Activated CD4-positive, CD25-positive, alpha-beta regulatory T cell treated with anti-CD3 and anti-CD28 coated beads, Interleukin-2, amount 50 U/mL, for 24 hours (primary cell): ENCODE measurements around the gene PRPSAP2.
A peak's percentile ranks its signal among the peaks of the same experiment; 100 is the strongest.
"Not testable (repeated sequence)": the region's sequence is repeated elsewhere in the genome, so short reads cannot be mapped to it uniquely, and the experiment has no call there.

ENCODE experiments used
- ATAC-seq, 2 donors: fragments of 150-1000 bp; cut with Tn5 transposase; one replicate each; pipeline ENCODE4 v1.10.0; 2021; ENCODE audit warnings: mild to moderate bottlenecking in 1 of 2, moderate library complexity in 1 of 2

The PRPSAP2 gene

DNA sequence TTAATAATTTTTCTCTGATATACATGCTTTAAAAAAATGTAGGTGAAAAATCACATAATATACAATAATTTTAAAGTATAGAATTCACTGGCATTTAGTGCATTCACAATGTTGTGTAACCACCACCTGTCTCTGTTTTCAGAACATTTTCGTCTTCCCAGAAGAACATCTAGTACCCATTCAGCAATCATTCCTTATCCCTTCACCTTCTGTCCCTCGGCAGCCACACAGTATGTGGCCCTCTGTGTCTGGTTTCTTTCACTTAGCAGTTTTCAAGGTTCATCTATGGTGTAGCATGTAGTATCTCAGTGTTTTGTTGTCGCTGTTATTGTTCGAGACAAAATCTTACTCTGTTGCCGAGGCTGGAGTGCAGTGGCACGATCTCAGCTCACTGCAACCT is 33.6 kb downstream of the PRPSAP2 start:
- ATAC-seq = no peak

DNA sequence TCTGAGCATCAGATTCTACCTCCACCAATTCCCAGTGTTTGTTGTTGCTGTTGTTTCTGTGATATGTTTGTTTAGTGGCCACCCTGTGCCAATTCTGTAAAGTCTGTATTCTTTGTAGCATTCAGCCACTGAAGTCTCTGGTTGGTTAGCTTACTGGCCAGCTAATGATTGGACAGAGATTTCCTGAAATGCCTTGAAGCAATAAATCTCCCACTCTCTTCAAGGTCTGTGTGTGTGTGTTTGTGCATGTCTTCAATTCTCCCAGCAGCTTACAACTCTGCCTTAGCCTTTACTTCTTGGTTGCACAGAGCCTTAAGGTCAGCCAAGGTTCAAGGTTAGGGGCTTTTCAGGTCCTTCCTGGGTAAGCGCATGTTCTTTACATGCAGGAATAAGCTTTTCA is 38.2 kb downstream of the PRPSAP2 start:
- ATAC-seq = no peak

- ATAC-seq = no peak
These were observed 39.0 kb downstream of the PRPSAP2 start for GRCh38 chr17:18896947-18897346.

GRCh38 chr17:18904482-18904881 is 46.6 kb downstream of the PRPSAP2 start:
- ATAC-seq = no peak

GRCh38 chr17:18905226-18905625 is 47.3 kb downstream of the PRPSAP2 start:
- no peak for ATAC-seq

DNA sequence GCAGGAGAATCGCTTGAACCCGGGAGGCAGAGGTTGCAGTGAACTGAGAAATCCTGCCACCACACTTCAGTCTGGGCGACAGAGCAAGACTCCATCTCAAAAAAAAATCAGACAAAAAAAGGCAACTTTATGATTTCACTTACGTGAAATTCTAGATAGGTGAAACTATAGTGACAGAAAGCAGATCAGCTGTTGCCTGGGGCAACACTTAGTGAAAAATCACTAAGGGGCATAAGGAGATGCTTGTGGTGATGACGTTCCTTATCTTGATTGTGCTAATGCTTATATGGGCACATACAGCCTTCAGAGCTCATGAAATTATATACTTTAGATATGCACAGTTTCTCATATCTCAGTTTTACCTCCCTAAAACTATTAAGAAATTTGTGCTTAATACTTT is 52.4 kb downstream of the PRPSAP2 start:
- ATAC-seq = no peak

- ATAC-seq = no peak
These were observed 53.0 kb downstream of the PRPSAP2 start for GRCh38 chr17:18910881-18911280.

GRCh38 chr17:18916816-18917500 is 59.0 kb downstream of the PRPSAP2 start:
- peak in 1 of 2 donors; percentile 19 for ATAC-seq

DNA sequence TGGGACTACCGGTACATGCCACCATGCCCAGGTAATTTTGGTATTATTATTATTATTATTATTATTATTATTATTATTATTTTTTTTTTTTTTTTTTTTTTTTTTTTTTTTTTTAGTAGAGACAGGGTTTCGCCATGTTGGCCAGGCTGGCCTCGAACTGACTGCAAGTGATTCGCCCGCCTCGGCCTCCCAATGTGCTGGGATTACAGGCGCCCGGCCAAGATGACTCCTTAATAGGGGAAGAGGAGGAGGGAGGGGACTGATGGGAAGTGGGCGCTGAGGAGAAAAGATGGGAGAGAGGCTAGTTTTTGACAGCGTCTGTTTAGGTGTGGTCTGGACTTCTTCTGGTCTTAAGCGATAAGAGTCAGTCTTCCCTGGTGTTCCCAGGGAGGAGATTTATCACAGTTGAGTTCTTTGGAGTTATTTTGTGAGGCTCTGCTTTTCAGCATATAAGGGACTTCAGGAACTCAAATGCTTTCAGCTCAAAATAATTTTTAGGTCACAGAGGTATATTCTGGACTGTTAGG is 59.6 kb downstream of the PRPSAP2 start:
- no peak for ATAC-seq

- no peak for ATAC-seq
These were observed 62.0 kb downstream of the PRPSAP2 start for GRCh38 chr17:18919963-18920362.

DNA sequence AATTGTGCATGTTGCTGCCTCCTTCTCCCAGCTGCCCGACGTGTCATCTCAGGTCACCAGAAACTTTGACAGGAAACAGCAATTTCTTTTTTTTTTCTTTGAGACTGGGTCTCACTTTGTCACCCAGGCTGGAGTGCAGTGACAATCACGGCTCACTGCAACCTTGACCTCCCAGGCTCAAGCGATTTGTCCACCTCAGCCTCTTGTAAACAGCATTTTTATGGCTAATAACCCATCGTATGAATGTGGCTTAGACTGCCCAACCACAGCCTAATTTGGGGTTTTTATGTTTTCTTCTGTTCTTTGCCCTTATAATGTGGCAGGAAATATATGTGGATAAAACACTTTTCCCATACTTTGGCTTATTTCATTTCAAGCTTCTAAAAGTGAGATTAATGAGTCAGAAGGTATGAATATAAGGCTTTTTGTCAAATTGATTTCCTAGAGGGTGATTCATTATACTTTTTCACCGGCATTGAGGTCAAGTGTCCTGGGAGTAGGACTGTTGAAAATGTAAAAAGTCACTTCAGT is 63.0 kb downstream of the PRPSAP2 start:
- no peak for ATAC-seq

DNA sequence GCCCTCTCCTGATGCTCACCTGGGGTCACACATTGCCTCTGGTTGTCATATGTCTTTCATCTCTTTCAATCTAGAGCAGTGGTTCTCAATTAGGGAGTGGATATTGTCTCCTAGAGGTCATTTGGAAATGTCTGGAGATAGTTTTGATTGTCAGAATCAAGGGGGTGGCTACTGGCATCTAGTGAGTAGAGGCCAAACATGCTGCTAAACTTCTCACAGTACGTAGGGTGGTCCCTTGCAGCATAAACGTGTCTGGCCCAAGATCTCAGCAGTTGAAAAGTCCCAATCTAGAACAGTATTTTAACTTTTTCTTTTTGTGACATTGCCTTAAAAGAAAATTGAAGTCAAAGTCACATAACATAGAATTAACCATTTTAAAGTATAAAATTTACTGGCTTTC is 63.6 kb downstream of the PRPSAP2 start:
- no peak for ATAC-seq

GRCh38 chr17:18921912-18922451 is 64.1 kb downstream of the PRPSAP2 start:
- ATAC-seq = peak; percentile 85 to 92

DNA sequence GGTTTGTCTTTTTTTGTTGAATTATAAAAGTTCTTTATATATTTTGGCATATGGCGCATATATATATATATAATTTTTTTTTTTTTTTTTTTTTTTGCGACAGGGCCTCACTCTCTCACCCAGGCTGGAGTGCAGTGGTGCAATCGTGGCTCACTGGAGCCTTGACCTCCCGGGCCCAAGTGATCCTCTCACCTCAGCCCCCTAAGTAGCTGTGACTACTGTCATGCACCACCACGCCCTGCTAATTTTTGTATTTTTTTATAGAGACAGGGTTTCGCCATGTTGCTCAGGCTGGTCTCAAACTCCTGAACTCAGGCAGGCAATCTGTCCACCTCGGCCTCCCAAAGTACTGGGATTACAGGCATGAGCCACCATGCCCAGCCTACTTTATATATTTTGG is 64.7 kb downstream of the PRPSAP2 start:
- ATAC-seq = not testable (repeated sequence)

DNA sequence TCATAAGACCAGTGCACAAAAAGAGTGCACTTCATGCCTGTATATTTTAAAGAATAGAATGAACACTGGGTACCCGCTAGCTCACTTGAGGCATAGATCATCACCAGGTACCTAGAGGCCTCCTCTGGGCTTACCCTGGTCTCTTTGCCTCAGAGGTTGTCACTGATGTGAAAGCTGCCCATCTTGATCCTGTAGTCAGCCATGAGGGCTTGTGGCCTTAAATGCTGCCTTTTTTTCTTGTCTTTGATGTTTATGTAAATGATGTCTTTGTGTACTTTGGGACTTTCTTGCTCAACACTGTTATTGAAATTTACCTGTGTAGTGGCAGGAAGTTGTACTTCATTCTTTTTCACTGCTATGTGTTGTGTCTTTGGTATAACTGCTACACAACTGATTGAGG is 67.3 kb downstream of the PRPSAP2 start:
- no peak for ATAC-seq

GRCh38 chr17:18928628-18929125 is 70.7 kb downstream of the PRPSAP2 start:
- ATAC-seq = no peak

GRCh38 chr17:18932360-18933055 is 74.6 kb downstream of the PRPSAP2 start:
- no peak for ATAC-seq

DNA sequence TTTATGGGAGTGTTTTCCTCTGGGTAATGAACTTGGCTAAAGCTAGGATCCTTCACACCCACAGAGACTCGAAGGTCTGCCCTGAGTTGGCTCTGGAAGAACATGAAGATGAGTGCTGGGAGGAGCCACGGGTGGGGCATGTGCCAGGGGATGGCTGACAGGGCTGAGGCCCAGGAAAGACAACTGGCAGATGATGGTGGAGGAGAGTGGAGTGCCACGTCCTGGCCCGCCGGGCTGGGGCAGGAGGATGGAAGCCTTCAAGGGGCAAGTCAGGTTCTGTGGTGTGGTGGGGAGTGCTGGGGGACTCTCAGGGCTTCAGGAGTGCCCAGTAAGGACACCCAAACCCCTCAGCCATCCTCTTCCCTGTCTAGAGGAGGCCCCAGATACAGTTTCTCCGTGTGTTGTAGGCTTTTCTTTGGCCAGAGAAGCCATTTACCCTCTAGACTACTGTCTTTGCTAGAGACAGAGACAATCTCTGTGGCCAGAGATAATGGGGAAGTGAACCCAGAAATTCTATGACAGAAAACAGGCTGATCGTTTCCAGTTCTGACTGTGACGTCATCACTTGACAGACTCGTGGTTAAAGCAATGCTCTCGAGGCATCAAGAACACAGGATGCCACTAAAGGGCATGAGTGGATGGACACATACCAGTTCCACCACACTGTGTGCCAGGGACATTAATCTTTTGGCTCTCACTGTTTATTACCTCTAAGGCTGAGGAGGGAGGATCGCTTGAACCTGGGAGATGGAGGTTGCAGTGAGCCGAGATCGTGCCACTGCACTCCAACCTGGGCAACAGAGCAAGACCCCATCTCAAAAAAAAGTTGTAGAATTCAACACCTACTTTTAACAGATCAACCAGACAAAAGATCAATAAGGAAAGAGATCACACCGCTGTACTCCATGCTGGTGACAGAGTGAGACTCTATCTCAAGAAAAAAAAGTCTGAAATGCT is 75.4 kb downstream of the PRPSAP2 start:
- ATAC-seq = peak in 1 of 2 donors; percentile 36

DNA sequence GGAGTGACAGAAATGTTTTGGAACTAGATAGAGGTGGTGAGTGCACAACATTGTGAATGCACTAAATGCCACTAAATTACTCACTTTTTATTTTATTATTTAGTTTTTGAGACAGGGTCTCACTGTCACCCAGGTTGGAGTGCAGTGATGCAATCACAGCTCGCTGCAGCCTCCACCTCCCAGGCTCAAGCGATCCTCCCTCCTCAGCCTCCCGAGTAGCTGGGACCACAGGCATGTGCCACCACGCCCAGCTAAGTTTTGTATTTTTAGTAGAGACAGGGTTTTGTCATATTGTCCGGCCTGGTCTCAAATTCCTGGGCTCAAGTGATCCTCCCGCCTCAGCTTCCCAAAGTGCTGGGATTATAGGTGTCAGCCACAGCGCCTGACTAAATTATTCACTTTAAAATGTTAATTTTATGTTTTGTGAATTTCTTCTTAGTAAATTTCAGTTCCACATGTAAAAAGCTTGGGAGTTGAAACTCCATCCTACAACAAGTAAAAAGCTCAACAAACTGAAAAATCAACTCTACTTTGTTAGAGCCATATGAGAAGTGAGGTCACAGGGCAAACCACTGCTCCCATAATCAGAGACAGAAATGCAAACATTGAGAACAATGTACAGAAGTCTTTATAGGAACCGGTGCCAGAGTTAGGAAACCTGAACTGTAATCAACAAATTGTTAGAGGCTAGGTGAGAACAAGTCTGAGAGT is 80.2 kb downstream of the PRPSAP2 start:
- ATAC-seq = no peak

- no peak for ATAC-seq
These were observed 80.7 kb downstream of the PRPSAP2 start for GRCh38 chr17:18938692-18939023.

- ATAC-seq = no peak
These were observed 86.7 kb downstream of the PRPSAP2 start for GRCh38 chr17:18944646-18945045.

GRCh38 chr17:18946536-18946935 is 88.6 kb downstream of the PRPSAP2 start:
- ATAC-seq = no peak
